Kidney (tissue), 14 donors: ENCODE results near the gene AGO3. TPM values are rescaled to one million over a fixed set of nuclear protein-coding genes. Genes with fewer than 3 reads are reported as not detected.

Experiments used
- DNase-seq, 5 donors: peaks; one replicate each; pipeline ENCODE4 v3.0.0-alpha.2; 2013 to 2020
- FAIRE-seq: peaks from 2 replicates; lab custom pipeline; 2012; peaks lifted over from hg19 to GRCh38; lab: Jason Lieb, UNC
- H3K27ac ChIP-seq, 2 donors: one replicate each; pipeline ENCODE4 v1.7.0; 2013; ENCODE audit warnings: low read depth in 2 of 2, low read length in 2 of 2, inconsistent platforms in 1 of 2
- H3K27me3 ChIP-seq: one replicate; pipeline ENCODE4 v1.7.1; 2013; ENCODE audit warnings: low read length, inconsistent platforms; ENCODE audit not compliant: control insufficient read depth, insufficient read depth
- H3K36me3 ChIP-seq, 3 donors: one replicate each; pipeline versions ENCODE4 v1.7.0 to v1.7.1; 2013; ENCODE audit warnings: low read length in 3 of 3, control low read depth in 1 of 3, inconsistent platforms in 1 of 3; ENCODE audit not compliant: insufficient read depth in 3 of 3, control insufficient read depth in 2 of 3
- H3K4me1 ChIP-seq, 3 donors: one replicate each; pipeline versions ENCODE4 v1.7.0 to v1.7.1; 2013; ENCODE audit warnings: low read length in 3 of 3, inconsistent platforms in 1 of 3, low read depth in 1 of 3; ENCODE audit not compliant: control insufficient read depth in 2 of 3, insufficient read depth in 2 of 3
- H3K4me3 ChIP-seq, 3 donors: one replicate each; pipeline versions ENCODE4 v1.7.0 to v1.8.1; 2013; ENCODE audit warnings: low read length in 3 of 3, control low read depth in 1 of 3, inconsistent platforms in 1 of 3
- H3K9ac ChIP-seq, 3 donors: one replicate each; pipeline versions ENCODE4 v1.7.0 to v1.7.1; 2013; ENCODE audit warnings: low read length in 3 of 3, control low read depth in 1 of 3, inconsistent platforms in 1 of 3
- H3K9me3 ChIP-seq, 3 donors: one replicate each; pipeline versions ENCODE4 v1.7.0 to v1.7.1; 2013; ENCODE audit warnings: low read length in 3 of 3, control low read depth in 1 of 3, inconsistent platforms in 1 of 3; ENCODE audit not compliant: control insufficient read depth in 2 of 3, insufficient read depth in 1 of 3
- CTCF ChIP-seq: IDR thresholded peaks from 3 replicates; pipeline ENCODE4 v1.5.1; 2012; ENCODE audit warnings: mild to moderate bottlenecking, moderate library complexity, borderline replicate concordance; ENCODE audit not compliant: insufficient read depth; ENCODE audit errors: extremely low read depth
- intact Hi-C: fragments of 100-400 bp; cut with DNase I; formaldehyde crosslinking; loops from one replicate; pipeline ENCODE4 v1.11.1; 2022
- polyA plus RNA-seq: library from polyadenylated mRNA; stranded (reverse); fragments of 350-450 nt; fragmentation: Illumina TruSeq; extraction: RNeasy Lipid Tissue Mini Kit (QIAGEN cat#74804); gene quantifications from one replicate; pipeline ENCODE4 v1.2.3, GENCODE V29; 2014; ENCODE audit warnings: low read depth, low replicate concordance; ENCODE audit not compliant: insufficient read depth
- total RNA-seq: library from RNA; stranded (reverse); fragmentation: NEBNext Ultra II Directional; extraction: Animal tissue kit (Norgen Biotek cat#: 25700); gene quantifications from one replicate; pipeline ENCODE4 v1.2.1, GENCODE V29; 2021
- donor health status: control.
- donor health status: control.
- donor health status: control.
- donor health status: control.
- donor health status: control.
- donor health status: DM: yes; HTN: yes; CAD: no.
- donor health status: Normal renal cell carcinoma (clear cell type).

Gene AGO3
- total and polyA plus RNA-seq, 2 donors from 2014 or later: 2.8 to 28.2 TPM

DNA sequence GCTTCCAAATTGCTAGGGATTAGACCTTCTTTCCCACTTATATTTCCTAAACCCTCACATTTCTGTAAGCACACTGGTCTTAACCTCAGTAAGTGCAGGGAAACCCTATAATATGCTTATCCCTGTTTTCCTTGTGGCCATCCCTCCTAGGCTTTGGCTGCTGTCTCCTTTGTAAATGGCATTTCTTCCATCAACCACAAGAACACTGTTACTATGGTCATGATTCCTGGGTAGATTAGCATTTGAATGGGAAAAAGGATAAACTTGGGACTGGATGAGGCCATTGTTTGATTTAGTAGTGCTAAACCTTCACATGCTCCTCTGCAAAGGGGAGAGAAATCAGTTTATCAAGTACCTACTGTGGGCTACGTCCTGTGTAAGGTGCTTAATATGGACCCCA lies 16.2 kb upstream of the AGO3 start:
- Histone ChIP-seq H3K9me3 (no peaks in the 10 kb centered on the region), H3K4me1 (no peaks in the 10 kb centered on the region), H3K4me3 (no peak overlapping the region), H3K36me3 (peaks cover 16 to 64% (median 50%) of the 10 kb centered on the region in 3 donors), H3K27ac (no peak overlapping the region), H3K9ac (no peak overlapping the region), H3K27me3 (no peaks in the 10 kb centered on the region)
- no peak for TF ChIP-seq CTCF
- intact Hi-C loops: no loop called here
- FAIRE-seq (no peak), DNase-seq (no peak)

GRCh38 chr1:35915693-35916092 lies 15.2 kb upstream of the AGO3 start:
- Histone ChIP-seq H3K27me3 (no peaks in the 10 kb centered on the region), H3K9ac (no peak overlapping the region), H3K4me3 (no peak overlapping the region), H3K9me3 (no peaks in the 10 kb centered on the region), H3K27ac (no peak overlapping the region), H3K4me1 (no peaks in the 10 kb centered on the region), H3K36me3 (peaks cover 15 to 65% (median 51%) of the 10 kb centered on the region in 3 donors)
- FAIRE-seq (no peak), DNase-seq (peak in 1 of 5 donors; percentile 23)
- intact Hi-C loops: no loop called here
- TF ChIP-seq CTCF: no peak

- Histone ChIP-seq H3K9me3 (no peaks in the 10 kb centered on the region), H3K4me3 (no peak overlapping the region), H3K9ac (no peak overlapping the region), H3K27ac (no peak overlapping the region), H3K4me1 (no peaks in the 10 kb centered on the region), H3K27me3 (no peaks in the 10 kb centered on the region), H3K36me3 (peaks cover 3 to 10% (median 8%) of the 10 kb centered on the region in 3 donors)
- intact Hi-C loops: no loop called here
- TF ChIP-seq CTCF: no peak
- no peak for FAIRE-seq
- DNase-seq: no peak
These were observed 7.1 kb upstream of the AGO3 start for GRCh38 chr1:35923791-35924221.

- peaks cover 0 to under 1% (median 0%) of the 10 kb centered on the region in 3 donors for H3K36me3 ChIP-seq
- DNase-seq (peak in 2 of 5 donors; percentile 16 to 17), FAIRE-seq (no peak)
- H3K27me3 ChIP-seq: no peaks in the 10 kb centered on the region
- H3K9me3 ChIP-seq: no peaks in the 10 kb centered on the region
- no peak overlapping the region for H3K4me3 ChIP-seq
- no peaks in the 10 kb centered on the region for H3K4me1 ChIP-seq
- H3K27ac ChIP-seq: no peak overlapping the region
- no peak overlapping the region for H3K9ac ChIP-seq
- intact Hi-C loops: no loop called here
- TF ChIP-seq CTCF: no peak
These were observed 6.1 kb upstream of the AGO3 start for GRCh38 chr1:35924838-35925237.
